Bronchial epithelial cell (primary cell): ENCODE results near the gene C3orf18. TPM values are rescaled to one million over a fixed set of nuclear protein-coding genes. Genes with fewer than 3 reads are reported as not detected.

ENCODE experiments used
- DNase-seq: peaks from one replicate; pipeline ENCODE4 v3.0.0-alpha.2; 2010; ENCODE audit warnings: low read depth
- FAIRE-seq: peaks from 2 replicates; lab custom pipeline; 2011; peaks lifted over from hg19 to GRCh38; lab: Jason Lieb, UNC
- H3K27me3 ChIP-seq: 2 replicates; pipeline ENCODE4 v1.5.1; 2011; ENCODE audit warnings: low read length; ENCODE audit not compliant: control insufficient read depth, insufficient read depth
- H3K36me3 ChIP-seq: 2 replicates; pipeline ENCODE4 v1.5.1; 2011; ENCODE audit warnings: low read length; ENCODE audit not compliant: control insufficient read depth, insufficient read depth
- H3K4me3 ChIP-seq: 2 replicates; pipeline ENCODE4 v1.5.1; 2011; ENCODE audit warnings: mild to moderate bottlenecking, low read depth, low read length, control low read depth
- total RNA-seq: library from RNA; depleted of rRNA; stranded (reverse); fragments of >200 nt; gene quantifications from 2 replicates; pipeline ENCODE4 v1.2.1, GENCODE V29; 2014
- TF ChIP-seq, protein P1 (sequence below): IDR thresholded peaks from 2 replicates; pipeline ENCODE4 v1.5.1; 2011; ENCODE audit warnings: mild to moderate bottlenecking, moderate library complexity, low read length, control low read depth, inconsistent platforms; ENCODE audit not compliant: insufficient read depth, severe bottlenecking

C3orf18 gene
- total RNA-seq, 1 donor from 2014 or later: 3.2 TPM

DNA sequence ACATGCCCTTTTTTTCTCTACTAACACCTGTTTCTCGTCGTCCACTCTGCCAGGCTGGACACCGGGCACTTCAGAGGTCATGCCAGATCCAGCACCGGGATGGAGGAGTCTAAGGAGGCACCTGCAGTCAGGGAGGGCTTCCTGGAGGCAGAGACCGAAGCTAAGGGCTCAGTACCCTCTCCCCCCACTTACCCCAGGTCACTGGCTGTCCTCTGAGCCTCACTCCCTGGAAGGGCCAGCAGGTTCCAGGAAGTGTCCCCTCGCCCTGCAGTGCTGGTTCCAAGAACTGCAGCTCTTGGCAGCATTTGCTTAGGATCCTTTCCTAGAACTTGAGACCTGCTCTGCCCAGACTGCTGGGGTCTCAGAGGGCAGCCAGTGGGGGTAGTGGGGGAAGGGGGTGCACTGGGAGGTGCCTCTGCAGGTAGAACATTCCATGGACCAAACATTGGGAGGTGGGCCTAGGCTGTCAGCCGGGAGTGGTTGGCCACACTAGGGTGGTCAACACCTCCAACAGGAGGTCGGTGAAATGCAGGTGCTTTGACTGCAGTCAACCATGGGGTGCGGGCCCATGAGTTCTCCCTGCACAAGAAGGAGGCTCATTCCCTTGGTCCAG is 32.7 kb upstream of the C3orf18 start:
- TF ChIP-seq, protein P1, sequence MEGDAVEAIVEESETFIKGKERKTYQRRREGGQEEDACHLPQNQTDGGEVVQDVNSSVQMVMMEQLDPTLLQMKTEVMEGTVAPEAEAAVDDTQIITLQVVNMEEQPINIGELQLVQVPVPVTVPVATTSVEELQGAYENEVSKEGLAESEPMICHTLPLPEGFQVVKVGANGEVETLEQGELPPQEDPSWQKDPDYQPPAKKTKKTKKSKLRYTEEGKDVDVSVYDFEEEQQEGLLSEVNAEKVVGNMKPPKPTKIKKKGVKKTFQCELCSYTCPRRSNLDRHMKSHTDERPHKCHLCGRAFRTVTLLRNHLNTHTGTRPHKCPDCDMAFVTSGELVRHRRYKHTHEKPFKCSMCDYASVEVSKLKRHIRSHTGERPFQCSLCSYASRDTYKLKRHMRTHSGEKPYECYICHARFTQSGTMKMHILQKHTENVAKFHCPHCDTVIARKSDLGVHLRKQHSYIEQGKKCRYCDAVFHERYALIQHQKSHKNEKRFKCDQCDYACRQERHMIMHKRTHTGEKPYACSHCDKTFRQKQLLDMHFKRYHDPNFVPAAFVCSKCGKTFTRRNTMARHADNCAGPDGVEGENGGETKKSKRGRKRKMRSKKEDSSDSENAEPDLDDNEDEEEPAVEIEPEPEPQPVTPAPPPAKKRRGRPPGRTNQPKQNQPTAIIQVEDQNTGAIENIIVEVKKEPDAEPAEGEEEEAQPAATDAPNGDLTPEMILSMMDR: no peak
- DNase-seq (no peak), FAIRE-seq (no peak)
- Histone ChIP-seq H3K4me3 (no peak overlapping the region), H3K27me3 (no peaks in the 10 kb centered on the region), H3K36me3 (no peaks in the 10 kb centered on the region)

DNA sequence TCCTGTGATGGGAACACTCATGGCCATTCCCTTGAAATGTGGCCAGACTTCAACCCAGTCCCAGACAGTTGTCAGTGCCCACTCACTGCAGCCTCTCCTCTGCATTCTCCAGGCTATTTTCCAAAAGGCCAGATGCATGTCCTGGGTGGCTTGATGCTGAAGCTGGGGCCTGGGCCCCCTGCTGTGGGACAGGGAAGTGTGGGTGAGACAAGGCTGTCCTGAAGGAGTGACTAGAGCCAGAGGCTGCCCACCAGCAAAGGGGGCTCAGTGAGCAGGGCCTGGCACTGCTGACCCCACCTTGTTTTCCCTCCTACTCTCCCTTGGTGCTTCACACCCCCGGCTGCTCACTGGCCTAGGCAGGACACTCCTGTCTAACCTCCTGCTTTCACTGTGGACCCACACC is 32.2 kb upstream of the C3orf18 start:
- H3K4me3 ChIP-seq: no peak overlapping the region
- no peak for DNase-seq
- TF ChIP-seq, protein P1: no peak
- H3K27me3 ChIP-seq: no peaks in the 10 kb centered on the region
- H3K36me3 ChIP-seq: no peaks in the 10 kb centered on the region
- no peak for FAIRE-seq

DNA sequence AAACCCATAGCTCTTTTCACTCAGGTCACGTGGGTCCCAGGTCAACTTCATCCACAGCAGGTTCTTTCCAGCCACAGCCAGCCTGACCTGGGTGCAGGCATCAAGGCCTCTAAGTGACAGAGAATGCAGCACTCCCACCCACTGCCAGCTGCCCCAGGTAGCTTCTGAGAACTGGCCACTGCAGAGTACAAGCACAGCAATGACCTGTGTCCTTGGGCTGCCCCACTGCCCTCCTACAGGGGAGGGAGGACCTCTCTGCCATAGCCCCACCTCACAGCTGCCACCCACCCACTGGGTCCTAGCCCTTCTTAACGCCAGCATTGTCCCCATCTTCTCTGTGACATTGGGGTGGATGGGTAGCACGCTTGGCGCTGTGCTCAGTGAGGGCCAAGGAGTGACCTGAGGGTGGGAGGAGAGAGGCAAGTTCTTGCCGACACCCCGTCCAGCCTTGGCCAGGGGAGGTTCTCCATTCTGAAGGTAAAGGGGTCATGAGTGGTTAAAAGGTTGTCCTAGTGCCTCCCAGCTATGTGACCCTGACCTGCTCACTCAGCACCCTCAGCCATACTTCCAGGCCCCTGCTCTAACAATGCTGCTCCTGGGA is 31.7 kb upstream of the C3orf18 start:
- FAIRE-seq (no peak), DNase-seq (no peak)
- TF ChIP-seq, protein P1: no peak
- Histone ChIP-seq H3K4me3 (no peak overlapping the region), H3K36me3 (no peaks in the 10 kb centered on the region), H3K27me3 (no peaks in the 10 kb centered on the region)

DNA sequence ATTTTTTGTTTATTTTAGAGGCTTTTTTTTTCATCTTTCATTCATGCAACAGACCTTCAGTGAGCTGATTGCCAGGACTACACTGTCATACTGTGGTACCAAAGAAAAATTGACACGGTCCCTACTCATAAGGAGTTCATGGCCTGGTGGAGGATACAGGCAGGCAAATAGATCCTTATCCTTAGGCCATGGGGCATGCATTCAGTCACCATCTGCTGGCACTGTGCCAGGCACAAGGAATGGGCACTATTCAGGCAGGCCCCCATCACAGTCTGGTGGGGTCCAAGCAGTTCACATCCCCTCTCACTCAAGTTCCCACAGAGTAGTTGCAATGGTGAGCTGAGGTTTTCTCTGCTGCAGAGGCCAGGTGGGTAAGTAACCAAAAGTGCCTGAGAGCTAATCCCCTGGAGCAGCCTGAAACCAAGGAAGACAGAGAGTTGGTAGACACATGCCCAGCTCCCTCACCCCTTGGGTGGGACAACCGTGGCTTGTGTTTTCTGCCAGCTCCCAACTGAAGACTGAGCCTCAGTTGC is 26.8 kb upstream of the C3orf18 start:
- H3K27me3 ChIP-seq: no peaks in the 10 kb centered on the region
- TF ChIP-seq, protein P1: no peak
- no peak for FAIRE-seq

DNA sequence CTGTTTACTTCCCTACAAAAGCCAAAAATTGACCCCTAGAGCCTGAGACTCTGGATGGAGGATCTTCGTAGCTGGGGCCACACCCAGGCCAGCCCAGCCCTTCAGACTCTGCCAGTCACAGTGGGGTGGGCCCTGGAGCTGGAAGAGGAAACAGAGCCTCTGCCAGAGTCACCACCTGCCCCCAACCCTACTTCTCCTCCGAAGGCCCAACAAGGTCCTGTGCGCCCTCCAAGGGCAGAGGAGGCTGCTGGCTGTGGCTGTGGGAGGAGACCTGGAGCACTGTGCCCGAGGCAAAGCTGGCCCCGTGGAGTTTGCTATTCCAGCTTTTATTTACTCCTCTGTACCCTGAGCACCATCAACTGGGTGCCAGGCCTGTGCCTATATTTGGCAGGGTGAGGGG is 25.0 kb upstream of the C3orf18 start:
- no peak for DNase-seq
- no peak for FAIRE-seq
- no peaks in the 10 kb centered on the region for H3K36me3 ChIP-seq

More for the DNA sequence above, 26.8 kb upstream of the C3orf18 start:
- Histone ChIP-seq H3K36me3 (no peaks in the 10 kb centered on the region), H3K4me3 (no peak overlapping the region)
- DNase-seq: no peak

More for the DNA sequence above, 25.0 kb upstream of the C3orf18 start:
- H3K4me3 ChIP-seq: no peak overlapping the region
- H3K27me3 ChIP-seq: no peaks in the 10 kb centered on the region
- TF ChIP-seq, protein P1: no peak
